Caco-2 (cell line): ENCODE data around the gene RAX. TPM values are rescaled to one million over a fixed set of nuclear protein-coding genes. Genes with fewer than 3 reads are reported as not detected.

Experiments used
- BruUV-seq: library from RNA; stranded (reverse); fragments of 400-500 nt; replicated peaks from 2 replicates; lab custom pipeline; 2021; lab: Mats Ljungman, UMichigan
- CTCF ChIA-PET: fragments of 300-600 bp; sonication (Branson Sonifier 250); formaldehyde crosslinking; loops from one replicate; lab custom pipeline; 2022; ENCODE audit warnings: antibody characterized with exemption; lab: Charles Lee
- POLR2A ChIA-PET: fragments of 300-600 bp; sonication (Branson Sonifier 250); formaldehyde crosslinking; loops from one replicate; lab custom pipeline; 2022; ENCODE audit warnings: antibody characterized with exemption; lab: Charles Lee
- DNase-seq, 2 experiments: peaks; one replicate each; pipeline versions ENCODE4 v3.0.0 to v3.0.0-alpha.2; 2020 to 2022
- H3K27me3 ChIP-seq: replicated peaks from 2 replicates; pipeline ENCODE4 v1.6.0; 2011; ENCODE audit warnings: low read length; ENCODE audit not compliant: control insufficient read depth, insufficient read depth
- H3K36me3 ChIP-seq: 2 replicates; pipeline ENCODE4 v1.5.1; 2011; ENCODE audit warnings: low read length; ENCODE audit not compliant: control insufficient read depth, insufficient read depth
- H3K4me1 ChIP-seq: fragments of 250-450 bp; sonication (Bioruptor Pico); 2 replicates; pipeline ENCODE4 v1.5.1; 2020; ENCODE audit warnings: mild to moderate bottlenecking
- H3K4me3 ChIP-seq: 2 replicates; pipeline ENCODE4 v1.5.1; 2011; ENCODE audit warnings: low read depth, mild to moderate bottlenecking, control low read depth, low read length
- H3K9me3 ChIP-seq: fragments of 250-450 bp; sonication (Bioruptor Pico); 2 replicates; pipeline ENCODE4 v1.5.1; 2020; ENCODE audit warnings: mild to moderate bottlenecking, moderate library complexity
- H3K27ac Mint-ChIP-seq: one replicate; pipeline ENCODE4 v1.8.0; 2022; ENCODE audit warnings: mixed read lengths; ENCODE audit not compliant: unreplicated experiment
- H3K27me3 Mint-ChIP-seq: one replicate; pipeline ENCODE4 v1.8.0; 2022; ENCODE audit warnings: mixed read lengths; ENCODE audit not compliant: insufficient read depth, unreplicated experiment
- H3K36me3 Mint-ChIP-seq: one replicate; pipeline ENCODE4 v1.8.0; 2022; ENCODE audit warnings: mild to moderate bottlenecking, mixed read lengths; ENCODE audit not compliant: insufficient read depth, unreplicated experiment
- H3K4me1 Mint-ChIP-seq: one replicate; pipeline ENCODE4 v1.8.0; 2022; ENCODE audit warnings: low read depth, mixed read lengths; ENCODE audit not compliant: unreplicated experiment
- H3K4me3 Mint-ChIP-seq: one replicate; pipeline ENCODE4 v1.8.0; 2022; ENCODE audit warnings: mild to moderate bottlenecking, moderate library complexity, mixed read lengths; ENCODE audit not compliant: unreplicated experiment
- H3K9me3 Mint-ChIP-seq: one replicate; pipeline ENCODE4 v1.8.0; 2022; ENCODE audit warnings: mixed read lengths; ENCODE audit not compliant: unreplicated experiment
- intact Hi-C: fragments of 100-400 bp; cut with micrococcal nuclease; formaldehyde crosslinking; loops from one replicate; pipeline ENCODE4 v1.10.0; 2022; ENCODE audit not compliant: unreplicated experiment
- total RNA-seq: library from RNA; stranded (reverse); gene quantifications from 2 replicates; pipeline ENCODE4 v1.2.3, GENCODE V29; 2022
- TF ChIP-seq, protein P1 (sequence below), 2 experiments: fragments of 200-600 bp in 1 of 2; IDR thresholded peaks; 1 replicate in 1 of 2; 2 replicates in 1 of 2; pipeline versions ENCODE4 v1.5.1 to v1.8.0; 2011 to 2022; ENCODE audit warnings: antibody characterized with exemption in 1 of 2, control low read depth in 1 of 2, inconsistent platforms in 1 of 2, low read depth in 1 of 2, low read length in 1 of 2, mild to moderate bottlenecking in 1 of 2, moderate library complexity in 1 of 2; ENCODE audit not compliant: insufficient read depth in 1 of 2, severe bottlenecking in 1 of 2, unreplicated experiment in 1 of 2

The RAX gene
- total RNA-seq, 1 experiment from 2014 or later = not detected

DNA sequence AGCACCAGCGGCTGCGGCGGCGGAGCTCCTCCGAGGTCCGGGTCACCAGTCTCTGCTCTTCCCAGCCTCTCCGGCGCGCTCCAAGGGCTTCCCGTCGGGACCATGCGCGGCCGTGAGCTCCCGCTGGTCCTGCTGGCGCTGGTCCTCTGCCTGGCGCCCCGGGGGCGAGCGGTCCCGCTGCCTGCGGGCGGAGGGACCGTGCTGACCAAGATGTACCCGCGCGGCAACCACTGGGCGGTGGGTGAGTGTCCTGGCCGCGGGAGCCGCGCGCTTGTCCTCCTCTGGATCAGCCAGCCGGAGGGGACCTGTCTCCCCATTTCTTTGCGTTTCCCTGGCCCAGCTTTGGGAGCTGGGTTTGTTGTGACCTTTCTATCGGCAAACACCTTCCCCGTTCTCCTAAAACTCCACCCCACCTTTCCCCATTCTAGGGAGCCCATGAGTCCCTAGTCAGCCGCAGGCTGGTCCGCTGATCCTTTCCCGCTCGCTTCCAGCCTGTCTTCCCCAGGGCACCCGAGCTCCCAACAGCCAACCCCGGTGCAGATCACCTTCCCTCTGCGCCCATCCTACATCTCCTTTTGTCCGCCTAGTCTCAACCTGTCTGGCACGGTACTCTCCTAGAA, 53.0 kb downstream of the RAX start:
- no peaks in the 10 kb centered on the region for H3K36me3 Mint-ChIP-seq
- CTCF ChIA-PET = no interaction called here
- no TSS peak for BruUV-seq
- Histone ChIP-seq H3K4me3 (no peak overlapping the region), H3K36me3 (no peaks in the 10 kb centered on the region), H3K4me1 (no peaks in the 10 kb centered on the region), H3K27me3 (no peaks in the 10 kb centered on the region), H3K9me3 (no peaks in the 10 kb centered on the region)
- no peak for DNase-seq
- H3K4me3 Mint-ChIP-seq = no peak overlapping the region
- H3K4me1 Mint-ChIP-seq = no peaks in the 10 kb centered on the region
- no peaks in the 10 kb centered on the region for H3K9me3 Mint-ChIP-seq
- intact Hi-C loops = no loop called here
- TF ChIP-seq, protein P1, sequence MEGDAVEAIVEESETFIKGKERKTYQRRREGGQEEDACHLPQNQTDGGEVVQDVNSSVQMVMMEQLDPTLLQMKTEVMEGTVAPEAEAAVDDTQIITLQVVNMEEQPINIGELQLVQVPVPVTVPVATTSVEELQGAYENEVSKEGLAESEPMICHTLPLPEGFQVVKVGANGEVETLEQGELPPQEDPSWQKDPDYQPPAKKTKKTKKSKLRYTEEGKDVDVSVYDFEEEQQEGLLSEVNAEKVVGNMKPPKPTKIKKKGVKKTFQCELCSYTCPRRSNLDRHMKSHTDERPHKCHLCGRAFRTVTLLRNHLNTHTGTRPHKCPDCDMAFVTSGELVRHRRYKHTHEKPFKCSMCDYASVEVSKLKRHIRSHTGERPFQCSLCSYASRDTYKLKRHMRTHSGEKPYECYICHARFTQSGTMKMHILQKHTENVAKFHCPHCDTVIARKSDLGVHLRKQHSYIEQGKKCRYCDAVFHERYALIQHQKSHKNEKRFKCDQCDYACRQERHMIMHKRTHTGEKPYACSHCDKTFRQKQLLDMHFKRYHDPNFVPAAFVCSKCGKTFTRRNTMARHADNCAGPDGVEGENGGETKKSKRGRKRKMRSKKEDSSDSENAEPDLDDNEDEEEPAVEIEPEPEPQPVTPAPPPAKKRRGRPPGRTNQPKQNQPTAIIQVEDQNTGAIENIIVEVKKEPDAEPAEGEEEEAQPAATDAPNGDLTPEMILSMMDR (IDR thresholded peaks at IDR 0.05; ENCODE audit: insufficient read depth in 1 of 2, low read depth in 1 of 2, low read length in 1 of 2, severe bottlenecking in 1 of 2, unreplicated experiment in 1 of 2) = no peak
- POLR2A ChIA-PET = no interaction called here
- H3K27ac Mint-ChIP-seq = no peak overlapping the region
- peaks cover 13% of the 10 kb centered on the region for H3K27me3 Mint-ChIP-seq

DNA sequence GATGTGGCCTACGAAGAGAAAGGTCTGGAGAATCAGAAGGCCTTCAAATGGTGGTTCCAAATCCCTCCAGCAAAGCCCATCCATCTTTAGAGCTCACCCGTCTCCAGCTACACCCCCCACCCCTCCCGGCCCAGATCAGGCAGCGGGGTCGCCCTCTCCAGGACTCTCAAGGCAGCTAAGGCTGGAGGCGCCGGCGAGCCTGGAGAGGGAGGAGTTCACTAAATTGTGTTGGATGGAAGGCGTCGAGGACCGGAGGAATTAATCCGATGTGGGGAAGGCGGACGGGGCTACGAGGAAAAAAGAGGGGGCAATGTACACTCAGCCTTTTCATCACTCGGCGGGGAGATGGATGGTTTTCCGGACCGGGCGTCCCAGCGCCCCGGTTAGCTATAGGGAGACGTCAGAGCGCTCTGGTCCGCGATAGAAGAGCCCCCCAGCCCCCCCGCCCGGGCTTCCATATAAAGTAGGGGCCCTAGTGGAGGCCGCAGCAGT, 53.5 kb downstream of the RAX start, which contains the start of gene GRP:
TSS of gene GRP (plus strand) at position 487 of the 492 bp plus-strand sequence. CDS start 108 bp downstream, outside the sequence.
- intact Hi-C loops = no loop called here
- Mint-ChIP-seq H3K36me3 (no peaks in the 10 kb centered on the region), H3K4me1 (no peaks in the 10 kb centered on the region), H3K9me3 (no peaks in the 10 kb centered on the region), H3K4me3 (no peak within 1 kb of the TSS), H3K27ac (no peak within 1 kb of the TSS), H3K27me3 (peaks cover 13% of the 10 kb centered on the region)
- BruUV-seq = no TSS peak
- Histone ChIP-seq H3K4me1 (no peaks in the 10 kb centered on the region), H3K4me3 (no peak within 1 kb of the TSS), H3K36me3 (no peaks in the 10 kb centered on the region), H3K27me3 (no peaks in the 10 kb centered on the region), H3K9me3 (no peaks in the 10 kb centered on the region)
- ChIA-PET CTCF (no interaction called here), POLR2A (no interaction called here)
- DNase-seq = no peak
- TF ChIP-seq, protein P1 (IDR thresholded peaks at IDR 0.05; ENCODE audit: insufficient read depth in 1 of 2, low read depth in 1 of 2, low read length in 1 of 2, severe bottlenecking in 1 of 2, unreplicated experiment in 1 of 2) = no peak

DNA sequence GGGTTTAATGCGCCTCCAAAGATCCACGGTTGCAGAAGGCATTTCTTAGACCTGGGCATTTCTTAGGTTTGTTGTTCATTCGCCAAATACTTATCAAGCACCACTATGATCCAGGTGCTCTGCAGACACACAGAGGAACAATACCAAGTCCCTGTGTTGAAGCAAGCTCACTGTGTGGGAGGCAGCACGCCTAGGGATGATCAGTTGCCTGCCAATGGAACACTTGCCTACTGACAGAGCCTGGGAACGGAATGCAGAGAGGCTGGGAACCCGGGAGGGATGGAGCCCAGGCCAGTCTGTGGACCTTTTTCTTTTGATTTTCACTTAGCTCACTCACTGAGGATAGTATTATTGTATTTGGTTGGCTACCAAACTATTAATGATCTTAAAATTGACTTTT, 55.2 kb downstream of the RAX start:
- no peaks in the 10 kb centered on the region for H3K36me3 Mint-ChIP-seq
- H3K9me3 Mint-ChIP-seq = no peaks in the 10 kb centered on the region
- H3K27me3 Mint-ChIP-seq = peaks cover 13% of the 10 kb centered on the region
- Histone ChIP-seq H3K4me1 (no peaks in the 10 kb centered on the region), H3K9me3 (no peaks in the 10 kb centered on the region), H3K27me3 (no peaks in the 10 kb centered on the region), H3K36me3 (no peaks in the 10 kb centered on the region), H3K4me3 (no peak overlapping the region)
- no peaks in the 10 kb centered on the region for H3K4me1 Mint-ChIP-seq
- no TSS peak for BruUV-seq
- TF ChIP-seq, protein P1 (IDR thresholded peaks at IDR 0.05; ENCODE audit: insufficient read depth in 1 of 2, low read depth in 1 of 2, low read length in 1 of 2, severe bottlenecking in 1 of 2, unreplicated experiment in 1 of 2) = no peak
- no peak for DNase-seq
- intact Hi-C loops = no loop called here
- no peak overlapping the region for H3K4me3 Mint-ChIP-seq
- ChIA-PET POLR2A (no interaction called here), CTCF (no interaction called here)
- H3K27ac Mint-ChIP-seq = no peak overlapping the region

Other genes with a start within 250 kb of the RAX start
- 32.3 and 36.1 TPM in 2 replicates for gene SEC11C, start 133.6 kb downstream of the RAX start, total RNA-seq
- not detected in 2 replicates for gene GRP, start 53.3 kb downstream of the RAX start, total RNA-seq
- gene CPLX4, start 45.2 kb upstream of the RAX start, total RNA-seq = not detected in 2 replicates
- gene LMAN1, start 85.8 kb upstream of the RAX start, total RNA-seq = 40.6 and 41.7 TPM in 2 replicates